Measurements from ENCODE around the gene EDIL3.
"Not testable (repeated sequence)": the region's sequence is repeated elsewhere in the genome, so short reads cannot be mapped to it uniquely, and the experiment has no call there.

The EDIL3 gene

DNA sequence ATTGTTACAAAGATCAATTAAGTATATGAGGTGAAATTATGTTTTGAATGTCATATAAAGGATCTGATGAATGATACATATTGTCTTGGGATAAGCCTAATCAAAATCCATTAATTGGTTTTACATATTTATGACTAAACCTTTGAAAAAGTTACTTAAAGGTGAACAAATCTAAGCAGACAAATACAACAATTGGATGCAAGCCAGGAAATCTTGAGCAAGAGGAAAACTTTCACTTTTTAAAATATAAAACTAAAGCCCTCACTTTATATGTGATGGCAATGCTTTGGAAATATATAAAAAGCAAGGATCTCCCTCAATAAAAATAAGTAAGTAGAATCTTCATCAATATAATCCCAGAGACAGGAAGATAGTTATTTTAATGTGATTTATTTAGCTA, 80.1 kb downstream of the EDIL3 start:
- no peak overlapping the region for H3K9ac ChIP-seq (ENCODE audit: low read depth in 1 of 2, low read length in 2 of 2)
- no peaks in the 10 kb centered on the region for H3K36me3 ChIP-seq (ENCODE audit: control insufficient read depth in 2 of 2, insufficient read depth in 2 of 2, low read length in 2 of 2)
- no peaks in the 10 kb centered on the region for H3K27me3 ChIP-seq (ENCODE audit: control insufficient read depth in 2 of 2, insufficient read depth in 2 of 2, low read length in 2 of 2)
- H3K4me3 ChIP-seq (ENCODE audit: low read length in 2 of 2) = no peak overlapping the region
- no peaks in the 10 kb centered on the region for H3K9me3 ChIP-seq (ENCODE audit: control insufficient read depth in 2 of 2, low read length in 2 of 2)
- H3K4me1 ChIP-seq (ENCODE audit: control insufficient read depth in 2 of 2, insufficient read depth in 2 of 2, low read length in 2 of 2) = no peaks in the 10 kb centered on the region
- no peak overlapping the region for H3K27ac ChIP-seq (ENCODE audit: low read depth in 2 of 2, low read length in 2 of 2)

GRCh38 chr5:84303315-84303714, 81.4 kb downstream of the EDIL3 start:
- no peaks in the 10 kb centered on the region for H3K27me3 ChIP-seq (ENCODE audit: control insufficient read depth in 2 of 2, insufficient read depth in 2 of 2, low read length in 2 of 2)
- no peaks in the 10 kb centered on the region for H3K36me3 ChIP-seq (ENCODE audit: control insufficient read depth in 2 of 2, insufficient read depth in 2 of 2, low read length in 2 of 2)
- no peak overlapping the region for H3K4me3 ChIP-seq (ENCODE audit: low read length in 2 of 2)
- no peak overlapping the region for H3K9ac ChIP-seq (ENCODE audit: low read depth in 1 of 2, low read length in 2 of 2)
- H3K4me1 ChIP-seq (ENCODE audit: control insufficient read depth in 2 of 2, insufficient read depth in 2 of 2, low read length in 2 of 2) = no peaks in the 10 kb centered on the region
- H3K9me3 ChIP-seq (ENCODE audit: control insufficient read depth in 2 of 2, low read length in 2 of 2) = no peaks in the 10 kb centered on the region
- H3K27ac ChIP-seq (ENCODE audit: low read depth in 2 of 2, low read length in 2 of 2) = no peak overlapping the region

DNA sequence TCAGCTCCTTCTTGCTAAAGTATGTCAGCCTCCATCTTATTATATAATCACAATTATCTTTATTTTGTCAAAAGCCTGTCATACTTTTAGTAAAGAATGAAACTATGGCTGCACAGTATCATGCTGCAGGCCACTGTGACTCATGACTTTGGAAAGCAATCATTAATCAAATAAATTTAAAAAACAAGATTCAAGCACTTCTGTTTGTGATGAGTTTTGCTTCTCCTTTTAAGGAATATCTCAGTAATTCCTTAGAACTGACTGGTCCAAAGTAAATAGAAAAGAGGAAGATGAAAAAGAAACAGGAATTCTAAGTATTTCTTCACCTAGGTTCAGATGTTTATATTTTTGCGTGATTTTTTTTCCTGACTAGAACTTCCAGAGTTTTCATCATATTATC, 83.1 kb downstream of the EDIL3 start:
- Histone ChIP-seq H3K4me1 (ENCODE audit: control insufficient read depth in 2 of 2, insufficient read depth in 2 of 2, low read length in 2 of 2) (no peaks in the 10 kb centered on the region), H3K9ac (ENCODE audit: low read depth in 1 of 2, low read length in 2 of 2) (no peak overlapping the region), H3K4me3 (ENCODE audit: low read length in 2 of 2) (no peak overlapping the region), H3K27ac (ENCODE audit: low read depth in 2 of 2, low read length in 2 of 2) (no peak overlapping the region), H3K36me3 (ENCODE audit: control insufficient read depth in 2 of 2, insufficient read depth in 2 of 2, low read length in 2 of 2) (no peaks in the 10 kb centered on the region), H3K9me3 (ENCODE audit: control insufficient read depth in 2 of 2, low read length in 2 of 2) (no peaks in the 10 kb centered on the region), H3K27me3 (ENCODE audit: control insufficient read depth in 2 of 2, insufficient read depth in 2 of 2, low read length in 2 of 2) (no peaks in the 10 kb centered on the region)

GRCh38 chr5:84299959-84300358, 84.7 kb downstream of the EDIL3 start:
- H3K27me3 ChIP-seq (ENCODE audit: control insufficient read depth in 2 of 2, insufficient read depth in 2 of 2, low read length in 2 of 2) = no peaks in the 10 kb centered on the region
- H3K9ac ChIP-seq (ENCODE audit: low read depth in 1 of 2, low read length in 2 of 2) = no peak overlapping the region
- H3K9me3 ChIP-seq (ENCODE audit: control insufficient read depth in 2 of 2, low read length in 2 of 2) = no peaks in the 10 kb centered on the region
- H3K4me1 ChIP-seq (ENCODE audit: control insufficient read depth in 2 of 2, insufficient read depth in 2 of 2, low read length in 2 of 2) = no peaks in the 10 kb centered on the region
- no peaks in the 10 kb centered on the region for H3K36me3 ChIP-seq (ENCODE audit: control insufficient read depth in 2 of 2, insufficient read depth in 2 of 2, low read length in 2 of 2)
- no peak overlapping the region for H3K4me3 ChIP-seq (ENCODE audit: low read length in 2 of 2)
- H3K27ac ChIP-seq (ENCODE audit: low read depth in 2 of 2, low read length in 2 of 2) = no peak overlapping the region

GRCh38 chr5:84298628-84299027, 86.1 kb downstream of the EDIL3 start:
- Histone ChIP-seq H3K27ac (ENCODE audit: low read depth in 2 of 2, low read length in 2 of 2) (no peak overlapping the region), H3K9me3 (ENCODE audit: control insufficient read depth in 2 of 2, low read length in 2 of 2) (no peaks in the 10 kb centered on the region), H3K36me3 (ENCODE audit: control insufficient read depth in 2 of 2, insufficient read depth in 2 of 2, low read length in 2 of 2) (no peaks in the 10 kb centered on the region), H3K4me3 (ENCODE audit: low read length in 2 of 2) (no peak overlapping the region), H3K4me1 (ENCODE audit: control insufficient read depth in 2 of 2, insufficient read depth in 2 of 2, low read length in 2 of 2) (no peaks in the 10 kb centered on the region), H3K9ac (ENCODE audit: low read depth in 1 of 2, low read length in 2 of 2) (no peak overlapping the region), H3K27me3 (ENCODE audit: control insufficient read depth in 2 of 2, insufficient read depth in 2 of 2, low read length in 2 of 2) (no peaks in the 10 kb centered on the region)

- not testable (repeated sequence) for H3K27me3 ChIP-seq (ENCODE audit: control insufficient read depth in 2 of 2, insufficient read depth in 2 of 2, low read length in 2 of 2); H3K9ac ChIP-seq (ENCODE audit: low read depth in 1 of 2, low read length in 2 of 2); H3K4me1 ChIP-seq (ENCODE audit: control insufficient read depth in 2 of 2, insufficient read depth in 2 of 2, low read length in 2 of 2); H3K4me3 ChIP-seq (ENCODE audit: low read length in 2 of 2); H3K9me3 ChIP-seq (ENCODE audit: control insufficient read depth in 2 of 2, low read length in 2 of 2); H3K36me3 ChIP-seq (ENCODE audit: control insufficient read depth in 2 of 2, insufficient read depth in 2 of 2, low read length in 2 of 2); H3K27ac ChIP-seq (ENCODE audit: low read depth in 2 of 2, low read length in 2 of 2)
These were observed 87.0 kb downstream of the EDIL3 start for GRCh38 chr5:84297641-84298040.

- no peaks in the 10 kb centered on the region for H3K9me3 ChIP-seq (ENCODE audit: control insufficient read depth in 2 of 2, low read length in 2 of 2)
- H3K4me1 ChIP-seq (ENCODE audit: control insufficient read depth in 2 of 2, insufficient read depth in 2 of 2, low read length in 2 of 2) = no peaks in the 10 kb centered on the region
- H3K27me3 ChIP-seq (ENCODE audit: control insufficient read depth in 2 of 2, insufficient read depth in 2 of 2, low read length in 2 of 2) = no peaks in the 10 kb centered on the region
- H3K4me3 ChIP-seq (ENCODE audit: low read length in 2 of 2) = no peak overlapping the region
- no peak overlapping the region for H3K9ac ChIP-seq (ENCODE audit: low read depth in 1 of 2, low read length in 2 of 2)
- no peaks in the 10 kb centered on the region for H3K36me3 ChIP-seq (ENCODE audit: control insufficient read depth in 2 of 2, insufficient read depth in 2 of 2, low read length in 2 of 2)
- H3K27ac ChIP-seq (ENCODE audit: low read depth in 2 of 2, low read length in 2 of 2) = no peak overlapping the region
These were observed 91.7 kb downstream of the EDIL3 start for GRCh38 chr5:84292788-84293653.

DNA sequence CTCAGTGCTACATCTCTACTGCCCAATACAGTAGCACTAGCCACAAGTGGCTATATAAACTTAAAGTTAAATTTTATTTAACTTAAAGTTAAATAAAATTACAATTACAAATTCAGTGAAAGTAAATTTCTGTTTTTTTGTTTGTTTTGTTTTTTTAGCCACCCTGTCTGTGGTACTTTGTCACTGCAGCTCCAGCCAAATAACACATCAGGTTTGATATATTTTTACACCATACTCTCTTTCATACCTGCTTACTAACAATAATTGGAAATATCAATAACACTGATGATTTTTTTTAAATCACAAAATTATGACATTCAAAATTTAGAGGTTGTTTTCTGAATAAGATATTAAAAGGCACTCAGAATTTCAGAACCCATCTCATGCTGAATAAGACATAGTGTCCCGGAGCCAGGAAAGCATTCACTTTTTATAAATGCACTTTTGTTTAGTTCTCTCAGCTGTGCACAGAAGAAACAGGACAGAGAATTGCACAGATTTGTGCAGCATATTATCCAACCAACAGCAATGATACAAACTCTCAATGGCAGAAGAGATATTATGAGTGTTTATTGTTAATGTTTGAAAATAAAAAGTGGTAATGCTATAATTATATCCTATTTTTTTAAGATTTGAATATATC, 92.6 kb downstream of the EDIL3 start:
- no peaks in the 10 kb centered on the region for H3K36me3 ChIP-seq (ENCODE audit: control insufficient read depth in 2 of 2, insufficient read depth in 2 of 2, low read length in 2 of 2)
- H3K27me3 ChIP-seq (ENCODE audit: control insufficient read depth in 2 of 2, insufficient read depth in 2 of 2, low read length in 2 of 2) = no peaks in the 10 kb centered on the region
- H3K9ac ChIP-seq (ENCODE audit: low read depth in 1 of 2, low read length in 2 of 2) = no peak overlapping the region
- no peak overlapping the region for H3K27ac ChIP-seq (ENCODE audit: low read depth in 2 of 2, low read length in 2 of 2)
- H3K4me1 ChIP-seq (ENCODE audit: control insufficient read depth in 2 of 2, insufficient read depth in 2 of 2, low read length in 2 of 2) = no peaks in the 10 kb centered on the region
- no peak overlapping the region for H3K4me3 ChIP-seq (ENCODE audit: low read length in 2 of 2)
- H3K9me3 ChIP-seq (ENCODE audit: control insufficient read depth in 2 of 2, low read length in 2 of 2) = no peaks in the 10 kb centered on the region

GRCh38 chr5:84290673-84291072, 94.0 kb downstream of the EDIL3 start:
- no peak overlapping the region for H3K4me3 ChIP-seq (ENCODE audit: low read length in 2 of 2)
- no peaks in the 10 kb centered on the region for H3K27me3 ChIP-seq (ENCODE audit: control insufficient read depth in 2 of 2, insufficient read depth in 2 of 2, low read length in 2 of 2)
- no peaks in the 10 kb centered on the region for H3K36me3 ChIP-seq (ENCODE audit: control insufficient read depth in 2 of 2, insufficient read depth in 2 of 2, low read length in 2 of 2)
- no peaks in the 10 kb centered on the region for H3K9me3 ChIP-seq (ENCODE audit: control insufficient read depth in 2 of 2, low read length in 2 of 2)
- no peak overlapping the region for H3K27ac ChIP-seq (ENCODE audit: low read depth in 2 of 2, low read length in 2 of 2)
- H3K4me1 ChIP-seq (ENCODE audit: control insufficient read depth in 2 of 2, insufficient read depth in 2 of 2, low read length in 2 of 2) = no peaks in the 10 kb centered on the region
- no peak overlapping the region for H3K9ac ChIP-seq (ENCODE audit: low read depth in 1 of 2, low read length in 2 of 2)

DNA sequence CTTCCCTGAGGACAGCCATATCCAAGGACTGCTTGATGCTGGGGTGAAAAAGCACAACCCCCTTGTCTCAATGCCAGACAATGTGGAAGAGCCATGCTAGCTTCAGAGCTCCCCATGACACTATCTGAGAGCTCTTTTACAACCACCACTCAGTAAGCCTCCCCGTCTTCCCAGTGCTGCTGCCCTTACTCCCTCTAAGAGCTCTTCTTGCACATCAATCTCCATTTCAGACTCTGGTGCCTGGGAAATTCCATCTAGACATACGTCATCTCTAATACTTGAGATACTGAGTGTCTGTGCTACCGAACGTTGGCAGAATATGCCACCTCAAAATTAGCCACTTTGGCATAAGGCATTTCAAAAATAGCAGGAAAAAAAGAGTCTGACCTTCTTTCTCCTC, 94.5 kb downstream of the EDIL3 start:
- H3K27me3 ChIP-seq (ENCODE audit: control insufficient read depth in 2 of 2, insufficient read depth in 2 of 2, low read length in 2 of 2) = no peaks in the 10 kb centered on the region
- no peak overlapping the region for H3K27ac ChIP-seq (ENCODE audit: low read depth in 2 of 2, low read length in 2 of 2)
- no peak overlapping the region for H3K9ac ChIP-seq (ENCODE audit: low read depth in 1 of 2, low read length in 2 of 2)
- no peaks in the 10 kb centered on the region for H3K36me3 ChIP-seq (ENCODE audit: control insufficient read depth in 2 of 2, insufficient read depth in 2 of 2, low read length in 2 of 2)
- no peaks in the 10 kb centered on the region for H3K9me3 ChIP-seq (ENCODE audit: control insufficient read depth in 2 of 2, low read length in 2 of 2)
- H3K4me1 ChIP-seq (ENCODE audit: control insufficient read depth in 2 of 2, insufficient read depth in 2 of 2, low read length in 2 of 2) = no peaks in the 10 kb centered on the region
- no peak overlapping the region for H3K4me3 ChIP-seq (ENCODE audit: low read length in 2 of 2)

Measured in mucosa of rectum (tissue), 2 donors.